GM21619 (cell line): ENCODE data around the gene C19orf25.
A peak's percentile ranks its signal among the peaks of the same experiment; 100 is the strongest.
"Not testable (repeated sequence)": the region's sequence is repeated elsewhere in the genome, so short reads cannot be mapped to it uniquely, and the experiment has no call there.

Experiments
- ATAC-seq: cut with Tn5 transposase; IDR thresholded peaks from one replicate; pipeline ENCODE4 v1.9.1; 2021; ENCODE audit not compliant: unreplicated experiment

C19orf25 gene

GRCh38 chr19:1478934-1479707, at the start of gene C19orf25:
TSS of gene C19orf25 (minus strand) at chr19:1479215. CDS start at chr19:1478903, 312 bp downstream.
- peak; percentile 77 for ATAC-seq

DNA sequence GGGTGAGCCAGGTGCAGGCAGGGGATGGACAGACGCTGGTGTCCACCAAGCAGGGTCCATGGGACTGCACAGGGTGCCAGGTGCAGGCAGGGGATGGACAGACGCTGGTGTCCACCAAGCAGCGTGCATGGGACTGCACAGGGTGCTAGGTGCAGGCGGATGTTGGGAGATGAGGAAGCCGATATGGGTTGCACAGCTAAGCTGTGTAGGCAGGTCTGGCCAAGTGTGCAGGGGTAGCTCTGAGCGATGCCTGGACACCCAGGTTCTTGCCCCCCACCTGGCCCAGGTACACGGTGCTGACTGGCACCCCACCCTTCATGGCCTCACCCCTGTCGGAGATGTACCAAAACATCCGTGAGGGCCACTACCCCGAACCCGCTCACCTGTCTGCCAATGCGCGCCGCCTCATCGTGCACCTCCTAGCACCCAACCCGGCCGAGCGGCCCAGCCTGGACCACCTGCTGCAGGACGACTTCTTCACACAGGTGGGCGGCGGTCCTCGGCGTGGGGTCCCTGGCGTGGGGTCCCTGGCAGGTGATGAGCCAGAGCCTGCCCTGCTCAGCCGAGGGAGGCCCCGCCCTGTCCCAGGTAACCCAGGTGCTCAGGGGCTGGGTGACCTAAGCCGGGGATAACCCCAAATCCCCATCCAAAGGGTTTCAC, 48.8 kb upstream of the C19orf25 start:
- no peak for ATAC-seq

GRCh38 chr19:1526979-1527649, 48.1 kb upstream of the C19orf25 start:
- no peak for ATAC-seq

DNA sequence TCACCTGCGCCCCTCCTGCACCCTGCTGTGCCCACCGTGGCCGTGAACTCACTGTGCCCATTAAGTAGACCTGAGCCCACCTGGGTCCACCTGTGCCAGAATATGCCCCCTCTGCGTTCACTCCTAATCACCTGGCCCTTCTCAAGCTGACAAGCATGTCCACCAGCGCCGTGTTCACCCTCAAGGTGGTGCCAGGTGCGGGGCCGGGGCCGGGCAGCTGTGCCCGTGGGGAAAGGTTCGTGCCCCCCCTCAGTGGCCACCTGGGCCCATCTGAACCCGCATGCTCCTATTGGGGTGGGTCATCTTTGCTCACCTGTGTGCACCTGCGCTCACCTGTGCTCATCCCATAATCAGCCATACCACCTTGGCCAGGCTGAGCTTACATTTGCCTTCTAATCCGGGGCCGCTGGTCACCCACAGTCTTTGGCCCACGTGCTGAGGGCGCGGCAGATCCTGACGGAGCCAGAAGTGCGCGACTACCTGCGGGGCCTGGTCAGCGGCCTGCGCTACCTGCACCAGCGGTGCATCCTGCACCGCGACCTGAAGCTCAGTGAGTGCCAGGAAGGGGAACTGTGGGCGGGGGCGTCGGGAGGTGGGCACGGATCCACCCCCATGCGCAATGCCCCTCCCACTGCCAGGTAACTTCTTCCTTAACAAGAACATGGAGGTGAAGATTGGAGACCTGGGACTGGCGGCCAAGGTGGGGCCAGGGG, 47.2 kb upstream of the C19orf25 start:
- no peak for ATAC-seq

DNA sequence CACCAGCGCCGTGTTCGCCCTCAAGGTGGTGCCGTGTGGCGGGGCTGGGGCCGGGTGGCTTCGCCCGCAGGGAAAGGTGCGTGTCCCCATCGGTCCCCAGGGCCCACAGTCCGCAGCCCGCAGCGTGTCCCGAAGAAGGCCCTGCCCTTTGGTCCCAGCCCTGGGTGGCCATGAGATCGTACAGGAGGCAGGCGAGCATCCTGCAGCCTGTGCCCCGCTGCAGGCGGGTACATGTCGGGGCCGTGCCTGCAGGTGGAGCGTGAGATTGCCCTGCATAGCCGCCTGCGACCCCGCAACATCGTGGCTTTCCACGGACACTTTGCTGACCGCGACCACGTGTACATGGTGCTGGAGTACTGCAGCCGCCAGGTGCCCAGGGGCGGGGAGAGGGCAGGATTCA, 46.3 kb upstream of the C19orf25 start:
- no peak for ATAC-seq

DNA sequence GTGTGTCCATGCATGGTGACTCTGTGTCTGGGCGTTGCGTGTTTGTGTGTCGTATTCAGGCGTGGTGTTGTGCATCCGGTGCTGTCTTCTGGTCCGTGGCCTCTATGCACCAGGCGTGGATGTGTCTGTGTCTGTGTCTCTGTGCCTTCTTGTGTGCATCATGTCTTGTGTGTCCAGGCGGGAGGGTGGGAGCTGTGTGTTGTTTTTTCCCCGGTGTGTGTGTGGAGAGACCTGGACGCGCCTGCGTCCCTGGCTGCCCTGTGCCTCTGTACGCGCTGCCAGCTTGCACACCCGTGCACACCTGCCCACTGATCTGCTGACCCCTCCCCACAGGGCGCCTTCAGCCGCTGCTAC, 45.9 kb upstream of the C19orf25 start:
- ATAC-seq = no peak

GRCh38 chr19:1524287-1524971, 45.4 kb upstream of the C19orf25 start:
- no peak for ATAC-seq

DNA sequence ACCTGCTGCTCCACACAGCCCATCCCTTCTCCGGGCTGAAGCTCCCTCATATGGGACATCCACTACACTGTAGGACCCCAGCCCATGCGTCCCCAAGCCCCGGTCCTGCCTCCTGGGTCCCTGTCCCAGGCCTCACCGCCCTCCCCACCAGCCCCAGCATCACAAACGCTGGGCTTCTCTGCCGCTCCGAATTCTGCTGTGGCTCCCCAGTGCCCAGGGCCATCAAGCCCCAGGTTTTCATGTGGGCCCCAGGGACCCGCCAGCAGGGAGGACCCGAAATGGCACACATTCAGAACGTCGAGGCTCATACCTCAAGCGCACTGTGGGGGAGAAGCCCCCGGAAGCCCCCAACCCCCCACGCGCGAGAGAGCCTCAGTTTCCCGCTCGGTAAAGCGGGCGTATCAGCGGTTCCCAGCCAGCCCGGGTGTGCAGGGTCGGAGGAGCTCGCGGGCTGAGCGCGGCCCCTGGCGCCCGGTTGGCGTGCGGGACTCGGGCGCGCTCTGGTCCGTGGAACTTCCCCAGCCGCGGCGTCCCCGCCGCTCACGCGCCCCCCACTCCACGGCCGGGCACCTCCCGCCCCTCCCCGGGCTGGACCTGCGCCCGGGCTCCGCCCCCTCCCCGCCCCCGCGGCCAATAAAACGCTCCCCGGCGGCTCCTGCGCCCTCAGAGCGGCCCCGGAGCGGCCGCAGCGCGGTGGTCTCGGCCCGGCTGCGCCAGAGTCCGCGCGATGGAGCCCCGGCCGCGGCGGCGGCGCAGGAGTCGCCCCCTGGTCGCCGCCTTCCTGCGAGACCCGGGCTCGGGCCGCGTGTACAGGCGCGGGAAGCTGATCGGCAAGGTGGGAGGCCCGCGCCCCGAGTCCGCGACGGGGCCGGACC, 44.6 kb upstream of the C19orf25 start, which contains the start of gene PLK5:
TSS of gene PLK5 (plus strand) at position 666 of the 875 bp plus-strand sequence. CDS start 2,920 bp downstream, outside the sequence.
- no peak for ATAC-seq

DNA sequence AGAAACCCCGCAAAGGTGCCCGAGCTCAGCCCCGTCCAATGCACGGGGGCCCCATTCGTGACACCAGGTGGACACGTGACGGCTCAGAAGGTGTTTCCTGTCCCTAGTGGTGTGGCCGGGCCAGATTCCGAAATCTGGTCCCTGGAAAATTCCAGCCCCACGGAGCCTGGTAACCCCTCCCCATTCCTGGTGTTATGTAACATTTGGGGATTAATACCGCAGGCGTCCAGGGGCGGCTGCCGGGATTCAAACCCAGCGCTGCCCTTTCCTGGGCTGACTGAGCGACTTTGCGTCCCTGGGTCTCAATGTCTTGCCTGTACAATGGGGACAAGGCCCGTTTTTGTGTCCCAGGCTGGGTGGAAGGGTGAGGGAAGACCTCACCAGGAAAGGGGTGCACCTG, 43.8 kb upstream of the C19orf25 start:
- no peak for ATAC-seq

- ATAC-seq = no peak
Measured at GRCh38 chr19:1522061-1522460, 43.0 kb upstream of the C19orf25 start.

GRCh38 chr19:1521636-1522035, 42.6 kb upstream of the C19orf25 start:
- ATAC-seq = no peak

- no peak for ATAC-seq
Measured at GRCh38 chr19:1520203-1520780, 41.3 kb upstream of the C19orf25 start.

DNA sequence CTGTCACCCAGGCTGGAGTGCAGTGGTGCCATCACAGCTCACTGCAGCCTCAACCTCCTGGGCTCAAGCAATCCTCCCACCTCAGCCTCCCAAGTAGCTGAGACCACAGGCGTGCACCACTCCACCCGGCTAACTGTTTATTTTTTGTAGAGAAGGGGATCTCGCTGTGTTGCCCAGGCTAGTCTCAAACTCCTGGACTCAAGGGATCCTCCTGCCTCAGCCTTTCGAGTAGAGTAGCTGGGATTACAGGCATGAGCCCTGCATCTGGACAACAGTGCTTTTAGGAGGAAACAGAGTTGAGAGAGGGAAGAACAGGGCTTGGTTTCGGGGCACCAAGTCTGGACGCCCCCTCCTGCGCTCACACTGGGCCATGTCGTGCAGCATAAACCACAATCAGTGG, 40.8 kb upstream of the C19orf25 start:
- not testable (repeated sequence) for ATAC-seq

DNA sequence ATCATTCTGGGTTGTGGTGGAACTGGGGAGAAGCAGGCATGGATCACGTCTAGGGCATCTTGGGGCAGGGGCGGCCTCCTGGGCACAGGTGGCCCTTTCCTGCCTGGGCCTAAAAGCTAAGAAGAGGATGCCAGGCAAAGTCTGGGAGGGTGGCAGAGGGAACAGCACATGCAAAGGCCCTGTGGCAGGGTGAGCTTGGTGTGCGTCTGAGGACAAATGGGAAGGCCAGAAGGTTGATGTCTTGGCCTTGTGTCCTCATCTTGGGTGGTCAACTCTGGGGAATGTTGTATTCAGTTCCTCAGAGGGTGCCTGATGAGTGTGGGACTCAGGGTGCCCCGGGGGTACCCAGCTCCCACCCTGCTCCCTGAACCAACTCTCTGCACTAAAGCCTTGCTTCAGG, 39.5 kb upstream of the C19orf25 start:
- ATAC-seq = no peak

GRCh38 chr19:1516395-1516753, 37.4 kb upstream of the C19orf25 start:
- ATAC-seq = no peak

- ATAC-seq = no peak
Measured at GRCh38 chr19:1514986-1515721, 36.1 kb upstream of the C19orf25 start.

DNA sequence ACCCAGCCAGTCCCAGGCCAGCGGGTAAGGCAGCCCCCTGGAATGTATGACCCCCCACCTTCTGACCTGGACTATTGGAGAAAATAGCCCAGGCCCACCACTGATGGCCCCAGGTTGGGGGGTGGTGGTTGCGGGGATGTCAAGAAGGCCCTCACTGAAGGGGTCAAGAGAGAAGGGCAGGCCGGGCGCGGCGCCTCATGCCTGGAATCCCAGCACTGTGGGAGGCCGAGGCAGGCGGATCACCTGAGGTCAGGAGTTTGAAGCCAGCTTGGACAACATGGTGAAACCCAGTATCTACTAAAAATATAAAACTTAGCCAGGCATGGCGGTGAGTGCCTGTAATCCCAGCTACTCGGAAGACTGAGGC, 35.3 kb upstream of the C19orf25 start:
- no peak for ATAC-seq

DNA sequence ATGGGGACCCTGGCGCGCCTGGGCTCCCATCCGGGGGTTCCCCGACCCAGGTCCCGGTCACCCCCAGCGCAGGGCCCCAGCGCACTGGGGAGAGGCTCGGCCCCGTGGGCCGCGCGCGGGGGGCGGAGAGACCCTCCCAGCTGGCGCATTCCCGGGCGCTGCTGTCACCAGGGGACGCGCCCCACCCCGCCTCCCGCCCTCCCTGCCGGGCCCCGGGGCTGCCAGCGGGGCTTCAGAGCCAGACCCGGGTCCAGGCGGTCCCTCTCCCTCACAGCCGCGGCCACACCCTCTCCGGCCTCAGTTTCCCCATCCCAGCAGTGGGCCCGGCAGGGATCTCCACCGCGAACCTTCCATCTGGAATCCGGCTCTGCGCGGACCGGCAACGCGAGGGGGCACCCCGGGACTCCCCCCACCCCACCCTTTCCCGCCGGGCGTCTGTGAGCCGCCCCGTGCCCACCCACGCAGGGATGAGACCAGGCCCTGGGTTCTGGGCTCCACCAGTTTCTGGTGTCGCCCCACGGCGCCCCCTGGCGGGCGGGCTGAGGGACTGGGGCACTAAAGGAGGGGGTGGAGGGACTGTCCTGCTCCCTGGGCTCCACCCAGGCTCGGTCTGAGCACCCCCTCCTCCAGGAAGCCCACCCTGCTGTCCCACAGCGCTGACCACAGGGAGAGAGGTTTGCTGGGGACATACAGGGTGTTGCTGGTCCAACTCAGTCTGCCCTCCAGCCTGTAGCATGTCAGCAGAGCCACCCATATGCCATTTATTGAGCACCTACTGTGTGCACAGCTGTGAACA, 34.7 kb upstream of the C19orf25 start:
- no peak for ATAC-seq
